SK-N-SH (cell line): Measurements from ENCODE around the gene NEURL1. TPM values are rescaled to one million over a fixed set of nuclear protein-coding genes. Genes with fewer than 3 reads are reported as not detected.

Source experiments
- CTCF ChIA-PET: fragments of 300-600, 350-600 bp; formaldehyde crosslinking; extraction: SDS; loops from one replicate; lab custom pipeline; 2021; lab: Yijun Ruan, JAX
- POLR2A ChIA-PET: fragments of 350-600 bp; sonication (Branson Sonifier 250); formaldehyde crosslinking; extraction: SDS; loops from one replicate; lab custom pipeline; 2020; ENCODE audit warnings: antibody characterized with exemption, inconsistent platforms; lab: Yijun Ruan, JAX
- DNase-seq: peaks from one replicate; pipeline ENCODE4 v3.0.0; 2012
- H2AFZ ChIP-seq: fragments of 200-600 bp; sonication (generic); 2 replicates; pipeline ENCODE4 v1.8.1; 2016; ENCODE audit warnings: antibody characterized with exemption, mild to moderate bottlenecking, low read depth
- H3F3A ChIP-seq: fragments of 200-600 bp; sonication (generic); replicated peaks from 2 replicates; pipeline ENCODE3; 2016; ENCODE audit warnings: antibody characterized with exemption, mild to moderate bottlenecking; ENCODE audit not compliant: insufficient read depth
- H3K27ac ChIP-seq, 2 experiments: fragments of 200-500 bp in 1 of 2; fragments of 200-600 bp in 1 of 2; sonication (Bioruptor generic) in 1 of 2; sonication (generic), shearing (Covaris generic) in 1 of 2; 2 replicates each; pipeline versions ENCODE4 v1.5.1 to v1.6.1; 2014 to 2016; ENCODE audit warnings: low read depth in 2 of 2, inconsistent platforms in 1 of 2, low read length in 1 of 2, mild to moderate bottlenecking in 1 of 2, mixed read lengths in 1 of 2
- H3K27me3 ChIP-seq: fragments of 200-600 bp; sonication (generic), shearing (Covaris generic); 2 replicates; pipeline ENCODE4 v1.6.1; 2016; ENCODE audit warnings: mixed run types; ENCODE audit not compliant: insufficient read depth
- H3K36me3 ChIP-seq, 2 experiments: fragments of 200-500 bp in 1 of 2; fragments of 200-600 bp in 1 of 2; sonication (Bioruptor generic) in 1 of 2; sonication (generic) in 1 of 2; replicated peaks in 1 of 2; 2 replicates each; pipeline versions ENCODE3 to v1.5.1; 2014 to 2016; ENCODE audit warnings: low read length in 1 of 2, mild to moderate bottlenecking in 1 of 2; ENCODE audit not compliant: insufficient read depth in 2 of 2, control insufficient read depth in 1 of 2
- H3K4me1 ChIP-seq, 2 experiments: fragments of 200-500 bp in 1 of 2; fragments of 200-600 bp in 1 of 2; sonication (Bioruptor generic) in 1 of 2; sonication (generic), shearing (Covaris generic) in 1 of 2; 2 replicates each; pipeline versions ENCODE4 v1.5.1 to v1.6.1; 2014 to 2016; ENCODE audit warnings: low read depth in 1 of 2, low read length in 1 of 2, mixed run types in 1 of 2; ENCODE audit not compliant: insufficient read depth in 2 of 2, control insufficient read depth in 1 of 2
- H3K4me2 ChIP-seq: fragments of 200-600 bp; sonication (generic), shearing (Covaris generic); 2 replicates; pipeline ENCODE4 v1.6.1; 2017; ENCODE audit warnings: mixed run types
- H3K4me3 ChIP-seq, 2 experiments: fragments of 200-500 bp in 1 of 2; fragments of 200-600 bp in 1 of 2; sonication (Bioruptor generic) in 1 of 2; sonication (generic), shearing (Covaris generic) in 1 of 2; 2 replicates each; pipeline versions ENCODE4 v1.5.1 to v1.8.1; 2014 to 2016; ENCODE audit warnings: low read depth in 2 of 2, inconsistent platforms in 1 of 2, low read length in 1 of 2, mild to moderate bottlenecking in 1 of 2, mixed read lengths in 1 of 2, moderate library complexity in 1 of 2
- H3K79me2 ChIP-seq: fragments of 200-600 bp; sonication (generic); 2 replicates; pipeline ENCODE4 v1.8.1; 2017; ENCODE audit warnings: mild to moderate bottlenecking; ENCODE audit not compliant: insufficient read depth
- H3K9ac ChIP-seq: fragments of 200-600 bp; sonication (generic); 2 replicates; pipeline ENCODE4 v1.6.1; 2017; ENCODE audit warnings: mixed run types
- H3K9me2 ChIP-seq: fragments of 200-600 bp; sonication (generic); 2 replicates; pipeline ENCODE4 v1.6.1; 2017; ENCODE audit warnings: mixed run types
- H3K9me3 ChIP-seq: fragments of 200-600 bp; sonication (generic); 2 replicates; pipeline ENCODE4 v1.6.1; 2017; ENCODE audit warnings: mixed run types, mild to moderate bottlenecking, moderate library complexity
- H4K20me1 ChIP-seq: fragments of 200-600 bp; sonication (generic); 2 replicates; pipeline ENCODE4 v1.6.1; 2017; ENCODE audit warnings: mild to moderate bottlenecking, mixed run types; ENCODE audit not compliant: insufficient read depth
- CTCF ChIP-seq: fragments of 200-600 bp; sonication (generic); IDR thresholded peaks from 2 replicates; pipeline ENCODE4 v1.6.1; 2017; ENCODE audit warnings: antibody characterized with exemption, mild to moderate bottlenecking, moderate library complexity
- ELF1 ChIP-seq: IDR thresholded peaks from 2 replicates; pipeline ENCODE4 v1.4.0; 2012
- EP300 ChIP-seq, 2 experiments: IDR thresholded peaks; 2 replicates each; pipeline versions ENCODE4 v1.4.0 to v1.6.1; 2012; ENCODE audit warnings: borderline replicate concordance in 1 of 2, low read depth in 1 of 2, low read length in 1 of 2
- EZH2phosphoT487 ChIP-seq: fragments of 200-600 bp; sonication (generic); IDR thresholded peaks from 2 replicates; pipeline ENCODE4 v1.6.1; 2017; ENCODE audit warnings: low read depth, mixed run types, mild to moderate bottlenecking, antibody characterized with exemption, moderate library complexity, borderline replicate concordance
- FOSL2 ChIP-seq: IDR thresholded peaks from 2 replicates; pipeline ENCODE4 v1.4.0; 2012; ENCODE audit warnings: low read depth, mild to moderate bottlenecking, moderate library complexity, borderline replicate concordance
- FOXJ3 ChIP-seq: sonication (generic); formaldehyde crosslinking; IDR thresholded peaks from 2 replicates; pipeline ENCODE4 v1.5.1; 2020; ENCODE audit warnings: mild to moderate bottlenecking, missing genetic modification reagents
- GATA2 ChIP-seq: sonication (generic); formaldehyde crosslinking; IDR thresholded peaks from 2 replicates; pipeline ENCODE4 v1.5.0; 2020; ENCODE audit warnings: mild to moderate bottlenecking, missing genetic modification reagents
- IRF3 ChIP-seq: fragments of 150-350 bp; IDR thresholded peaks from 2 replicates; pipeline ENCODE4 v1.6.1; 2016; ENCODE audit warnings: mild to moderate bottlenecking, low read depth, low read length
- MEF2A ChIP-seq: IDR thresholded peaks from 2 replicates; pipeline ENCODE4 v1.4.0; 2012; ENCODE audit warnings: low read depth, borderline replicate concordance
- MXI1 ChIP-seq: IDR thresholded peaks from 2 replicates; pipeline ENCODE4 v1.6.1; 2012; ENCODE audit warnings: mild to moderate bottlenecking, low read depth, low read length, improper control_type of control experiment
- PBX3 ChIP-seq: IDR thresholded peaks from 2 replicates; pipeline ENCODE4; 2012
- POLR2AphosphoS5 ChIP-seq: IDR thresholded peaks from 2 replicates; pipeline ENCODE4 v1.6.1; 2012; ENCODE audit warnings: low read depth, low read length
- RCOR1 ChIP-seq: fragments of 150-350 bp; IDR thresholded peaks from 2 replicates; pipeline ENCODE4 v1.6.1; 2017; ENCODE audit warnings: antibody characterized with exemption, low read length
- RXRA ChIP-seq: IDR thresholded peaks from 2 replicates; pipeline ENCODE4 v1.4.0; 2012; ENCODE audit warnings: low read depth, mild to moderate bottlenecking, borderline replicate concordance
- SIN3A ChIP-seq: IDR thresholded peaks from 2 replicates; pipeline ENCODE4 v1.6.1; 2012; ENCODE audit warnings: low read depth, mild to moderate bottlenecking, low read length, moderate library complexity, borderline replicate concordance
- SMC3 ChIP-seq: IDR thresholded peaks from 2 replicates; pipeline ENCODE4 v1.6.1; 2012; ENCODE audit warnings: low read depth, low read length, improper control_type of control experiment
- TEAD4 ChIP-seq: IDR thresholded peaks from 2 replicates; pipeline ENCODE4 v1.4.0; 2012; ENCODE audit warnings: mild to moderate bottlenecking, borderline replicate concordance; ENCODE audit not compliant: insufficient read depth
- USF1 ChIP-seq: IDR thresholded peaks from 2 replicates; pipeline ENCODE4 v1.4.0; 2012; ENCODE audit warnings: low read depth, borderline replicate concordance
- USF2 ChIP-seq: fragments of 150-350 bp; IDR thresholded peaks from 2 replicates; pipeline ENCODE4 v1.6.1; 2017; ENCODE audit warnings: antibody characterized with exemption, low read length, low read depth, borderline replicate concordance
- YY1 ChIP-seq: IDR thresholded peaks from 2 replicates; pipeline ENCODE4 v1.4.0; 2012; ENCODE audit warnings: low read depth, mild to moderate bottlenecking
- WGBS: methylation state at CpG from one replicate; pipeline ENCODE4 v1.1.6; 2017; ENCODE audit warnings: low lambda C conversion rate; 5-methylcytosine and 5-hydroxymethylcytosine counted together
- polyA plus RNA-seq, 3 experiments: library from polyadenylated mRNA; depleted of rRNA; stranded (reverse); fragments of >200 nt; gene quantifications; 2 replicates each; pipeline ENCODE4 v1.2.3, GENCODE V29; 2012

NEURL1 gene
- polyA plus RNA-seq, 1 of the 3 experiments (the other 2 are of a cell fraction): 0.05 TPM

- 79% methylated on average over 3 of the region's 3 CpGs for WGBS
- POLR2A ChIA-PET: no interaction called here
- H3K27ac ChIP-seq: peak overlapping the region in 1 of 2 experiments; percentile 25; a peak in 1 of 4 replicates
- no peak overlapping the region for H3K4me3 ChIP-seq
- no peak overlapping the region for H2AFZ ChIP-seq
- TF ChIP-seq EP300 (IDR thresholded peaks at IDR 0.05; ENCODE audit: borderline replicate concordance in 1 of 2, low read depth in 1 of 2, low read length in 1 of 2) (no peak), FOSL2 (no peak), SIN3A (no peak), POLR2AphosphoS5 (no peak), RCOR1 (no peak), YY1 (no peak), PBX3 (no peak)
- H3K27me3 ChIP-seq: no peaks in the 10 kb centered on the region
- no peaks in the 10 kb centered on the region for H4K20me1 ChIP-seq
- H3K4me2 ChIP-seq: no peak overlapping the region
- H3K9me3 ChIP-seq: no peaks in the 10 kb centered on the region
- no peaks in the 10 kb centered on the region for H3F3A ChIP-seq
- no peak overlapping the region for H3K9ac ChIP-seq
- H3K79me2 ChIP-seq: no peaks in the 10 kb centered on the region
- CTCF ChIA-PET: interaction anchor here (0.6 to 9.0 kb wide), 26 partner anchors 10 to 287 kb away, joined by 3 to 129 read pairs (median 4); partner anchors contain the start of gene CALHM1
- no peaks in the 10 kb centered on the region for H3K36me3 ChIP-seq
- no peaks in the 10 kb centered on the region for H3K9me2 ChIP-seq
- no peak for DNase-seq
- peaks cover 0 to 10% of the 10 kb centered on the region in 2 experiments; a peak in 2 of 4 replicates for H3K4me1 ChIP-seq
These were observed 105.7 kb downstream of the NEURL1 start for GRCh38 chr10:103599211-103599610.

- H3K36me3 ChIP-seq: no peaks in the 10 kb centered on the region
- no peak overlapping the region; a peak in 1 of 4 replicates for H3K27ac ChIP-seq
- DNase-seq: no peak
- H3K27me3 ChIP-seq: no peaks in the 10 kb centered on the region
- ChIA-PET POLR2A (no interaction called here), CTCF (interaction anchor here (0.6 to 9.0 kb wide), 17 partner anchors 10 to 256 kb away, joined by 3 to 129 read pairs (median 7); no protein-coding TSS in a partner anchor)
- no peak overlapping the region for H3K9ac ChIP-seq
- no peaks in the 10 kb centered on the region for H3F3A ChIP-seq
- TF ChIP-seq MXI1: no peak
- no peak for TF ChIP-seq USF1
- no peak for TF ChIP-seq CTCF
- no peak for TF ChIP-seq RCOR1
- no peak for TF ChIP-seq USF2
- TF ChIP-seq FOXJ3: no peak
- TF ChIP-seq MEF2A: no peak
- TF ChIP-seq RXRA: no peak
- no peak for TF ChIP-seq SMC3
- no peak for TF ChIP-seq ELF1
- no peak for TF ChIP-seq IRF3
- no peak for TF ChIP-seq EZH2phosphoT487
- TF ChIP-seq GATA2: no peak
- TF ChIP-seq SIN3A: no peak
- TF ChIP-seq TEAD4: no peak
- no peaks in the 10 kb centered on the region for H3K79me2 ChIP-seq
- H3K4me1 ChIP-seq: peaks cover 0 to 14% of the 10 kb centered on the region in 2 experiments; a peak in 2 of 4 replicates
- 97% methylated on average over 3 of the region's 6 CpGs for WGBS
- H3K4me2 ChIP-seq: no peak overlapping the region
- no peaks in the 10 kb centered on the region for H3K9me2 ChIP-seq
- no peak overlapping the region for H2AFZ ChIP-seq
- H3K9me3 ChIP-seq: no peaks in the 10 kb centered on the region
- H3K4me3 ChIP-seq: no peak overlapping the region
- no peaks in the 10 kb centered on the region for H4K20me1 ChIP-seq
These were observed 106.4 kb downstream of the NEURL1 start for GRCh38 chr10:103599907-103600306.
